ENCODE measurements around the gene ABCA7. TPM values are rescaled to one million over a fixed set of nuclear protein-coding genes. Genes with fewer than 3 reads are reported as not detected.
A peak's percentile ranks its signal among the peaks of the same experiment; 100 is the strongest.

The ABCA7 gene
- total RNA-seq, 2 experiments from 2014 or later, result 92.7 to 95.1 TPM

DNA sequence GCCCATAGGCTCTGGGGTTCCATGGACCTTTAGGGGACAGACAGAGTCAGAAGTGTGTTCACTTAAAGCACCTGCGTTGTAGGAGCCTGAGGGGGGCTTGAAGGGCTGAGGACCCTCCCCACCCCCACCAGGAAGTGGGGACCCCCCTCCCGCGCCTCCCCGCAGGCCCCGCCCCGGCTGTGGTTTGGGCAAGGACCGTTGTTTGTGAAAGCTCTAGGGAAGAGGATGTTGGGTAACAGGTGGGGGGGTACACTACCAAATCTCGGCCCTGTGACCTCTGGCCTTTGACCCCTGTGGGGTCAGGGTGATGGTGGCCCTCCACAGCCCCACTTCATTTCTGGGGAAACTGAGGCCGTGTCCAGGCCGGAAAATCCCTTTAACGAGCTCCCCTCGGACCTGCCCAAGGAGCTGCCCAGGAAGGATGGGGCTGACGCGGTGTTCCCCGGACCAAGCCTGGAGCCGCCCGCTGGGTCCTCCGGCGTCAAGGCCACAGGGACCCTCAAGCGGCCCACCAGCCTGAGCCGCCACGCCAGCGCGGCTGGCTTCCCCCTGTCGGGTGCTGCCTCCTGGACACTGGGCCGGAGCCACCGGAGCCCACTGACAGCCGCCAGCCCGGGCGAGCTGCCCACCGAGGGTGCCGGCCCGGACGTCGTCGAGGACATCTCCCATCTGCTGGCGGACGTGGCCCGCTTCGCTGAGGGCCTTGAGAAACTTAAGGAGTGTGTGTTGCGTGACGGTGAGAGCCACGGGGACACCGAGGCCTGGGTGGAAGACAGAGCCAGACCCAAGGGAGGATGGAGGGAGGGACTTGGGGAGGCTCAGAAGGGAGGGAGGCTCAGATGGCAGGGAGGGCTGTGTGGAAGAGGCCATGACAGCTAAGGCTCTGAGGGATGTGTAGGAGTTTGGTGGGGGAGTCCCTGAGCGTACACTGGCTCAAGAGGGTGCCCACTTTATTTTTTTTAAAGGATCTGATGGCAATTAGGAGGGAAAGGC is 28.4 kb downstream of the ABCA7 start:
- Mint-ChIP-seq H3K4me1 (peaks cover 60% of the 10 kb centered on the region), H3K36me3 (ENCODE audit: low read depth) (peaks cover 45% of the 10 kb centered on the region), H3K4me3 (peak overlapping the region; percentile 97), H3K9me3 (no peaks in the 10 kb centered on the region), H3K27ac (peak overlapping the region; percentile 95), H3K27me3 (no peaks in the 10 kb centered on the region)
- ChIA-PET CTCF (interaction anchor here (0.8 to 4.6 kb wide), 10 partner anchors 7 to 198 kb away, joined by 3 to 56 read pairs (median 4); partner anchors contain the start of gene WDR18), POLR2A (interaction anchor here (0.7 to 6.0 kb wide), 23 partner anchors 10 to 201 kb away, joined by 3 to 334 read pairs (median 7); partner anchors contain the start of genes ABCA7, CBARP, CIRBP and CNN2)
- DNase-seq, result peak; percentile 84

DNA sequence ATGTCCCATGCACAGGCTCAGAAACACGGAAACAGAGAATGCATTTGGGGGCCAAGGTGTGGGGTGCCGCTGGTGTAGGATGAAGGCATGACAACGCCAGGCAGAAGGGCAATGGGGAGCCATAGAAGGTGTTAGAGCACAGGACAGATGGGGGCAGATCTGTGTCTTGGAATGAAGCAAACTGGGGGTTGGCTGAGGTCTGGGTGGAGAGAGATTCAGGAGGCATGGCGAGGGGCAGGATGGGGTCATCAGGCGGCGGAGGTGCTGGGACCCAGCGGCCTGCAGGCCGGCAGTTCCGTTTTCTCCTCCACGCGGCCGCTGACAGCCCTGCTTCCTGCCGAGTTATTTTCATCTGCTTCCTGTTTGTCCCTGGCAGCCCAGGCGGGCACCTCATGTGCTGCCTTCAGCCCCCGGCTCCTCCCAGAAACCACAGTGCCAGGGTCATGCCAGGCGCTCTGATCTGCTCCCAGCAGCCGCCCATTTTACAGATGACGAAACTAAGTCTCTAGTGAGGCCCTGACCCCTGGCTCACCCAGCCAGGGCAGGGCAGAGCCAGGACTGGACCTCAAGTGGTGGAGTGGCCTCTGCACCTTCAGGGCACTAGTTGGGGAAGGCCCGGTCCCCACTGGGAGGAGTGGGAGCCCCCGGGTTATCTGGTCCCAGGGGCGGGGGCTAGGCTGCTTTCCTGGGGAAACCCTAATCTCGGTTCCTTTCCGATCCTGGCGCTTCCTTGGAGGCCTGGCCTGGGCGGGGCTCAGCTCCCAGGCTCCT is 29.3 kb downstream of the ABCA7 start:
- Mint-ChIP-seq H3K36me3 (ENCODE audit: low read depth) (peaks cover 49% of the 10 kb centered on the region), H3K4me1 (peaks cover 63% of the 10 kb centered on the region), H3K27ac (peak overlapping the region; percentile 95), H3K9me3 (no peaks in the 10 kb centered on the region), H3K27me3 (no peaks in the 10 kb centered on the region), H3K4me3 (peak overlapping the region; percentile 97)
- peak; percentile 85 for DNase-seq
- POLR2A ChIA-PET, result interaction anchor here (1.6 to 13.7 kb wide), 8 partner anchors 10 to 62 kb away, joined by 6 to 334 read pairs (median 36); partner anchors contain the start of genes ABCA7, CNN2 and GPX4
- CTCF ChIA-PET, result no interaction called here

DNA sequence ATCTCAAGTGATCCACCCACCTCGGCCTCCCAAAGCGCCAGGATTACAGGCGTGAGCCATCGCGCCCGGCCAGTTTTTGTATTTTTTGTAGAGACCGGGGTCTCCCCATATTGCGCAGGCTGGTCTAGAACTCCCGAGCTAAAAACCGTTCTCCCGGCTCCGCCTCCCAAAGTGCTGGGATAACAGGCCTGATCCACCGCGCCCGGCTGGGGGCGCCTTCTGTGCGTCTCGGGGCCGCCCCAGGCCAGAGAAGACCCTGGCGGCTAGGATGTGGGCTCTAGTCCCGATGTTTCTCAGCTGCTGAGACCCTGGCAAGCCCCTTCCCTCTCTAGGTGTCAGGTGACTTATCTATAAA is 30.6 kb downstream of the ABCA7 start:
- H3K27me3 Mint-ChIP-seq, result no peaks in the 10 kb centered on the region
- no peak overlapping the region for H3K27ac Mint-ChIP-seq
- no peak overlapping the region for H3K4me3 Mint-ChIP-seq
- no peak for DNase-seq
- ChIA-PET POLR2A (interaction anchor here (1.0 to 13.7 kb wide), 4 partner anchors 9 to 42 kb away, joined by 3 to 186 read pairs (median 4); partner anchors contain the start of gene POLR2E), CTCF (interaction anchor here (0.6 kb wide), 1 partner anchor 15 kb away, joined by 4 read pairs; no protein-coding TSS in a partner anchor)
- no peaks in the 10 kb centered on the region for H3K9me3 Mint-ChIP-seq
- H3K4me1 Mint-ChIP-seq, result peaks cover 55% of the 10 kb centered on the region
- peaks cover 53% of the 10 kb centered on the region for H3K36me3 Mint-ChIP-seq (ENCODE audit: low read depth)

DNA sequence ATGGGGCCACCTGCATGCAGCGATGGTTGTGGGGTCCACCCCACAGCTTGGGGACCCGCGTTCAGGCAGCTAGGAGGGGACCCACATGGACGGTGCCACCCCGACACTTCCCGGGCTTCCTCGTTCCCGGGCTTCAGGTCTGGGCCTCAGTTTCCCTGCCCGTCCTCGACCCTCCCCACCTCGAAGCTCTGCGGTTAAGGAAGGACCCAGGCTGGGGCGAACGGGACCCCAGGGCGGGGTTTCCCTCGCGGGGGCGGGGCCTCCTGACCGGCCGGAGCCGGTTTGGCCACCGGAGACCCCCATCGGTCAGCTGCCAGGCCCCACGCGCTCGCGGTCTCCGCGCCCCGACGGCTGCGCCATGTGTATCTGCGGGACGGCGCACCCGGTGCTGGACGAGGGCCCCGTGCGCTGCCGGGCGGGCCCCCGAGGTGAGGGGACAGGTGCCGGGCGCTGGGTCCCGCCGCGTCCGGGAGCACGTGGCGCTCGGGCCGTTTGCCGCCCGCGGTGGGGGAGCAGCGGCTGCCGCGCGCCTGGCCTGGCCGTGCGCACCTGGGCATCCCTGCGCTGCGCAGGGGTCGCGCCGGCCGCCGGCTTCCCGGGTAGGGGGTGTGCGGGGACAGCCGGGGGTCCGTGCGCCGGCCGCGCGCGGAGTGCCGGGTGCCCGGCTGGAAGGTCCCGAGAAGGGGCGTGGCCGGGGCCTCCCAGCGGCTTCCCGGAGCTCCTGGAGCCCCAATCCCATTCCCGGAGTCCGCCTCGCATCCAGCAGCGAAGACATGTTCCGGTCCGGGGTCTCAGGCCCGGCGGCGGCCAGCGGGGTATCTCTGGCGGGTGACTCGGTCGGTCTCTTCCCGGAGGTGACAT is 31.3 kb downstream of the ABCA7 start:
- DNase-seq, result no peak
- CTCF ChIA-PET, result no interaction called here
- POLR2A ChIA-PET, result interaction anchor here (0.7 to 13.7 kb wide), 5 partner anchors 8 to 43 kb away, joined by 3 to 186 read pairs (median 3); partner anchors contain the start of gene POLR2E
- peaks cover 55% of the 10 kb centered on the region for H3K4me1 Mint-ChIP-seq
- H3K4me3 Mint-ChIP-seq, result peak overlapping the region; percentile 61
- no peaks in the 10 kb centered on the region for H3K9me3 Mint-ChIP-seq
- peaks cover 59% of the 10 kb centered on the region for H3K36me3 Mint-ChIP-seq (ENCODE audit: low read depth)
- no peaks in the 10 kb centered on the region for H3K27me3 Mint-ChIP-seq
- peak overlapping the region; percentile 71 for H3K27ac Mint-ChIP-seq

DNA sequence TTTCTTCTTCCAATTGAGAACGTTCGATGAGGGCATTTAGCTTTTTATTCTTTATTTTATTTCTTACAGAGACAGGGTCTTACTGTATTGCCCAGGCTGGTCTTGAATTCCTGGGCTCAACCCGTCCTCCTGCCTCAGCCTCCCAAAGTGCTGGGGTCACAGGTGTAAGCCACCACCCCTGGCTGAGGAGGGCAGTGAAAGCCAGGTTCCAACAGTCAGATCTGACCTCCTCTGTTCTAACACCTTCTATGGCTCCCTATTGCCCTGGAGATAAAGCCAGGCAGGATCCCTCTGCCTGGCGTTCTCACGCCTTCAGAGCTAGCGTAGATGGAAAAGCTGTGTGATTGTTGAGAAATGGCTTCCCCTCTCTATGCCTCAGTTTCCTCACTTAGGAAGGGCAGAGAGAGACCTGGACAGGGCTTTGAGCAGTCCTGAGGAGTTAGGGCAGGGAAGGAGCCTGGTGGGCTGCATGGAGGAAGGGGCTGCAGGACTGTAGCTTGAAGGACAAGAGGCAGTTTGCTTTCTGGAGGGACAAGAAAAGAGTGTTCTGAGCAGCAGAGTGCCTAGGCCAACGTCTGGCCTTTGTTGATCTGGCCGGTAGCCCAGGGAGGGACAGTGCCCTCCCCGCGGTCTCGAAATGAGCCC is 32.6 kb downstream of the ABCA7 start:
- ChIA-PET POLR2A (interaction anchor here (0.7 to 13.7 kb wide), 7 partner anchors 14 to 197 kb away, joined by 3 to 186 read pairs (median 6); partner anchors contain the start of genes ABCA7, CIRBP, RNU6-2 and TMEM259), CTCF (no interaction called here)
- Mint-ChIP-seq H3K9me3 (no peaks in the 10 kb centered on the region), H3K27me3 (no peaks in the 10 kb centered on the region), H3K36me3 (ENCODE audit: low read depth) (peaks cover 69% of the 10 kb centered on the region), H3K27ac (peak overlapping the region; percentile 71), H3K4me1 (peaks cover 58% of the 10 kb centered on the region), H3K4me3 (no peak overlapping the region)
- no peak for DNase-seq

DNA sequence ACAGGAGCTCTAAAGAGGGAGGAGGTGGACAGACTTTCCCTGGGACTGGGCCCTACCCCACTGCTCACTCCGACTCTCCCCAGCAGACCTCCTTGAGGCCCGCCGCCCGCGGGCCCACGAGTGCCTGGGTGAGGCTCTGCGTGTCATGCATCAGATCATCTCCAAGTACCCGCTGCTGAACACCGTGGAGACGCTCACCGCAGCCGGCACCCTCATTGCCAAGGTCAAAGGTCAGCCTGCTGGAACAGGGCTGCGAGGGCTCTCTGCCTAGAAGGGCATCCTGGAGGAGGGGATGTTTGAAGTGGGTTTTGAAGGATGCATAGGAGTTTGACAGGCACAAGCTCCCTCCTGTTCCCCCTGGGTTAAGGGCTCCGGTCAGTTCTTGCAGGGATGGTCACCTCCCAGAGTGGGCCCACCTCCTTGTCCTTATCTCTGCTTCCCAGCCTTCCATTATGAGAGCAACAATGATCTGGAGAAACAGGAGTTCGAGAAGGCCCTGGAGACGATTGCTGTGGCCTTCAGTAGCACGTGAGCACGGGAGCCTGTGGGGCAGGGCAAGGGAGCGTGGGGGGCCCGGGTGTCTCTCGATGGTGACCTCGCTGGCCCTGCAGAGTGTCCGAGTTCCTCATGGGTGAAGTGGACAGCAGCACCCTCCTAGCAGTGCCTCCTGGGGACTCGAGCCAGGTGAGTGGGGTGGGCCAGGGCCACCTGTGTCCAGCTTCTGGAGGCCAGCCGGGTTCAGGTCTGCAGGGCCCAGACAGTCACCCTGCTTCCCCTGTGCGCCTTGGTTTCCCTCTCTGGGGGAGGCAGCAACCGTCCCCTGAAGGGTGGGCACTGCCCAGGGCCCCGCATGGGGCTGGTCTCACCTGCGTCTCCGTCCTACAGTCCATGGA is 33.4 kb downstream of the ABCA7 start:
- Mint-ChIP-seq H3K4me1 (peaks cover 65% of the 10 kb centered on the region), H3K27me3 (no peaks in the 10 kb centered on the region), H3K4me3 (peak overlapping the region; percentile 52), H3K36me3 (ENCODE audit: low read depth) (peaks cover 75% of the 10 kb centered on the region), H3K9me3 (no peaks in the 10 kb centered on the region), H3K27ac (peak overlapping the region; percentile 67)
- POLR2A ChIA-PET, result interaction anchor here (0.9 to 15.0 kb wide), 7 partner anchors 14 to 196 kb away, joined by 3 to 186 read pairs (median 10); partner anchors contain the start of genes ABCA7, CIRBP, POLR2E and RNU6-2
- DNase-seq, result no peak
- CTCF ChIA-PET, result interaction anchor here (4.9 kb wide), 1 partner anchor 8 kb away, joined by 56 read pairs; the partner anchor contains the start of gene ARHGAP45

DNA sequence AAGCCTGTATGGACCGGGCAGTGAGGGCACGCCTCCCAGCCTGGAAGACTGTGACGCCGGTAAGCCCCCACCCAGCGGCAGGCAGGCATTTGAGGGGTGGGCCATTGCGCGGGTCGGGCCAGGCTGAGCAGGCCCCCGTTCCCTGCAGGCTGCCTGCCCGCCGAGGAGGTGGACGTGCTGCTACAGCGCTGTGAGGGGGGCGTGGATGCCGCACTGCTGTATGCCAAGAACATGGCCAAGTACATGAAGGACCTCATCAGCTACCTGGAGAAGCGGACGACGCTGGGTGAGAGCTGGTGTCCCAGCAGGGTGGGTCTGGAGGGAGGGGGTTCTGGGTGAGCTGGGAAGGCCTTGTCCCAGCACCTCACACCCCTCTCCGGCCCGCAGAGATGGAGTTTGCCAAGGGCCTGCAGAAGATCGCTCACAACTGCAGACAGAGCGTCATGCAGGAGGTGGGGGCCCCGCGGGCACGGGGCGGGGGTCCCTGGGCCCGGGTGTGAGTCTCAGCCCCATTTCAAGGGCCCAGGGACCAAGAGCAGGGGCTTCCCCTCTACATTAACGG is 34.1 kb downstream of the ABCA7 start:
- Mint-ChIP-seq H3K36me3 (ENCODE audit: low read depth) (peaks cover 76% of the 10 kb centered on the region), H3K27ac (peak overlapping the region; percentile 64), H3K9me3 (no peaks in the 10 kb centered on the region), H3K4me1 (peaks cover 64% of the 10 kb centered on the region), H3K27me3 (no peaks in the 10 kb centered on the region), H3K4me3 (peak overlapping the region; percentile 52)
- CTCF ChIA-PET, result interaction anchor here (0.7 to 4.9 kb wide), 7 partner anchors 8 to 192 kb away, joined by 3 to 56 read pairs (median 3); partner anchors contain the start of genes ARHGAP45 and RNU6-2
- DNase-seq, result no peak
- POLR2A ChIA-PET, result interaction anchor here (0.7 to 17.5 kb wide), 11 partner anchors 7 to 195 kb away, joined by 3 to 334 read pairs (median 12); partner anchors contain the start of genes ABCA7, ARHGAP45, CIRBP and CNN2

DNA sequence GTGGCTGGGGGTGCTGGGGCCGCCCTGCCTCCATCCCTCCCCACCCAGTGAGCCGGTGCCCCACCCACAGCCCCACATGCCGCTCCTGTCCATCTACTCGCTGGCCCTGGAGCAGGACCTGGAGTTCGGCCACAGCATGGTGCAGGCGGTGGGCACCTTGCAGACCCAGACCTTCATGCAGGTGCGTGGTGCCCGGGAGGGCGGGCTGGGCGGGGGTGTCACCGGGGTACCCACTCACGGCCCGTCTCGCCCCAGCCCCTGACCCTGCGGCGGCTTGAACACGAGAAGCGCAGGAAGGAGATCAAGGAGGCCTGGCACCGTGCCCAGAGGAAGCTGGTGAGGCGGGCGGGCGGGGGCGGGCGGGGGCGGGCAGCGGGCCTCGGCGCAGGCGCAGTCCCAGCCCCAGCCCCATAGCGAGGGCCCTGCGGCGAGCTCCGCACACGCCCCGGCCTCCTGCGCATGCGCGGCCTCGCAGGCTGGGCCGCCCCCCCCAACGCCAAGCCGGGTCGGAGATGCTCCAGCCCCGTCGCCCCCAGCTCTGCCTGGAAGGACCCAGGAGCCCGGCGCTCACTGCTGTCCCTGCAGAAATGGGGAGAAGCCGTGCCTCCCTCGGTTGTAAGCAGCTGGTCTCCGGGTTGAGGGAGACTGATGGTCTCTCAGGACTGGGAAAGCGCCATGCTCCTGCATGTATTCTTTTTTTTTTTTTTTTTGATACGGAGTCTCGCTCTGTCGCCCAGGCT is 34.8 kb downstream of the ABCA7 start:
- ChIA-PET POLR2A (interaction anchor here (0.7 to 17.5 kb wide), 13 partner anchors 8 to 194 kb away, joined by 3 to 334 read pairs (median 10); partner anchors contain the start of genes ABCA7, ARHGAP45, CIRBP and CNN2), CTCF (interaction anchor here (0.7 to 4.9 kb wide), 10 partner anchors 9 to 192 kb away, joined by 3 to 56 read pairs (median 3); partner anchors contain the start of genes ARHGAP45 and RNU6-2)
- H3K27me3 Mint-ChIP-seq, result no peaks in the 10 kb centered on the region
- peak overlapping the region; percentile 59 for H3K4me3 Mint-ChIP-seq
- peaks cover 64% of the 10 kb centered on the region for H3K4me1 Mint-ChIP-seq
- peak; percentile 91 for DNase-seq
- peaks cover 74% of the 10 kb centered on the region for H3K36me3 Mint-ChIP-seq (ENCODE audit: low read depth)
- H3K27ac Mint-ChIP-seq, result peak overlapping the region; percentile 93
- no peaks in the 10 kb centered on the region for H3K9me3 Mint-ChIP-seq

GRCh38 chr19:1076046-1076386 is 36.1 kb downstream of the ABCA7 start:
- Mint-ChIP-seq H3K27ac (peak overlapping the region; percentile 93), H3K36me3 (ENCODE audit: low read depth) (peaks cover 77% of the 10 kb centered on the region), H3K9me3 (no peaks in the 10 kb centered on the region), H3K4me1 (peaks cover 71% of the 10 kb centered on the region), H3K27me3 (no peaks in the 10 kb centered on the region), H3K4me3 (peak overlapping the region; percentile 59)
- no peak for DNase-seq
- ChIA-PET POLR2A (interaction anchor here (0.6 to 17.5 kb wide), 11 partner anchors 9 to 171 kb away, joined by 3 to 334 read pairs (median 8); partner anchors contain the start of genes ABCA7, ARHGAP45, CNN2 and POLR2E), CTCF (interaction anchor here (1.1 to 4.9 kb wide), 2 partner anchors 10 to 49 kb away, joined by 5 to 56 read pairs; partner anchors contain the start of gene ARHGAP45)
